Body of pancreas (tissue), 4 donors: ENCODE data around the gene ADK.

Source experiments
- CTCF ChIP-seq, 7 experiments: fragments of 450-650 bp in 4 of 7; fragments of 200-600 bp in 3 of 7; sonication (generic) in 3 of 7; IDR thresholded peaks; one replicate each; pipeline ENCODE4 v1.5.1; 2016 to 2019; ENCODE audit warnings: antibody characterized with exemption in 7 of 7
- POLR2A ChIP-seq, 3 donors: fragments of 450-650 bp; IDR thresholded peaks; one replicate each; pipeline ENCODE4 v1.6.1; 2016; ENCODE audit warnings: antibody characterized with exemption in 3 of 3, mild to moderate bottlenecking in 2 of 3

GRCh38 chr10:74151879-74152722, 1.1 kb downstream of the ADK start:
- no peak for TF ChIP-seq POLR2A (IDR thresholded peaks at IDR 0.05)
- TF ChIP-seq CTCF (IDR thresholded peaks at IDR 0.05), result no peak
